ENCODE measurements around the gene NPB.

Gene NPB

DNA sequence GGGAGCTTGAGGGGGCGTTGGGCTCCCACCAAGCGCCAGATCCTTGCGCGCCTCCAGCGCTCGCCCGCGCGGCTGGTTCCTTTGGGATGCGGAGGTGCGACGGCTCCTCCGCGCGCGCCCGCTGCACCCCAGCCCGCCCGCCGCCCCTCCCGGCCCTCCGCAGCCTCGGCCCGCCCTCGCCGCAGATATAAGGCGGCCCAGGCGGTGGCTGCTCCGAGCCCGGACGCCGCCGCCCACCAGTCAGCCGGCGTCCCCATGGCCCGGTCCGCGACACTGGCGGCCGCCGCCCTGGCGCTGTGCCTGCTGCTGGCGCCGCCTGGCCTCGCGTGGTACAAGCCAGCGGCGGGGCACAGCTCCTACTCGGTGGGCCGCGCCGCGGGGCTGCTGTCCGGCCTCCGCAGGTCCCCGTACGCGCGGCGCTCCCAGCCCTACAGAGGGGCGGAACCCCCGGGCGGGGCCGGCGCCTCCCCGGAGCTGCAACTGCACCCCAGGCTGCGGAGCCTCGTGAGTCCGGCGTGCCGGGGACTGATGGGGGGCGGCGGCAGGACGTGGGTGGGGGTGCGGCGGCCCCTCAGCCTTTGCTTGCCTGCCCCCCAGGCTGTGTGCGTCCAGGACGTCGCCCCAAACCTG lies at the start of gene NPB:
NPB (plus strand) TSS at position 216 of the 630 bp plus-strand sequence; CDS start at position 256, 40 bp downstream.
- Histone ChIP-seq H3K4me1 (ENCODE audit: control insufficient read depth, insufficient read depth, low read length) (0 out of 2 replicates have a peak, but pooled peaks cover 4% of the 10 kb centered on the region), H3K36me3 (ENCODE audit: control insufficient read depth in 2 of 2, insufficient read depth in 1 of 2, low read length in 2 of 2) (peaks cover 13 to 75% of the 10 kb centered on the region in 2 experiments), H3K4me3 (ENCODE audit: low read depth, low read length) (no peak within 1 kb of the TSS), H3K9me3 (ENCODE audit: control insufficient read depth, insufficient read depth, low read depth, low read length) (no peaks in the 10 kb centered on the region), H3K27ac (ENCODE audit: extremely low read depth, low read depth, low read length) (no peak within 1 kb of the TSS)
- TF ChIP-seq ZNF335 (tag by site-specific recombination; conservative IDR thresholded peaks at IDR 0.05) (no peak), ZNF24 (tag by site-specific recombination; IDR thresholded peaks at IDR 0.05) (no peak), ZNF654 (tag by site-specific recombination; IDR thresholded peaks at IDR 0.05; ENCODE audit: low read depth) (no peak), ZNF248 (tag by site-specific recombination; IDR thresholded peaks at IDR 0.05) (no peak), IKZF3 (tag by site-specific recombination; IDR thresholded peaks at IDR 0.05) (no peak), HOXC10 (CRISPR knock-in tag; IDR thresholded peaks at IDR 0.05) (no peak), ZBTB1 (tag by site-specific recombination; IDR thresholded peaks at IDR 0.05) (no peak), ZNF544 (tag by site-specific recombination; IDR thresholded peaks at IDR 0.05) (no peak), ZNF394 (tag by site-specific recombination; IDR thresholded peaks at IDR 0.05; ENCODE audit: borderline replicate concordance) (no peak), ZNF677 (tag by site-specific recombination; IDR thresholded peaks at IDR 0.05) (no peak)
- TF ChIP-seq, protein P1, sequence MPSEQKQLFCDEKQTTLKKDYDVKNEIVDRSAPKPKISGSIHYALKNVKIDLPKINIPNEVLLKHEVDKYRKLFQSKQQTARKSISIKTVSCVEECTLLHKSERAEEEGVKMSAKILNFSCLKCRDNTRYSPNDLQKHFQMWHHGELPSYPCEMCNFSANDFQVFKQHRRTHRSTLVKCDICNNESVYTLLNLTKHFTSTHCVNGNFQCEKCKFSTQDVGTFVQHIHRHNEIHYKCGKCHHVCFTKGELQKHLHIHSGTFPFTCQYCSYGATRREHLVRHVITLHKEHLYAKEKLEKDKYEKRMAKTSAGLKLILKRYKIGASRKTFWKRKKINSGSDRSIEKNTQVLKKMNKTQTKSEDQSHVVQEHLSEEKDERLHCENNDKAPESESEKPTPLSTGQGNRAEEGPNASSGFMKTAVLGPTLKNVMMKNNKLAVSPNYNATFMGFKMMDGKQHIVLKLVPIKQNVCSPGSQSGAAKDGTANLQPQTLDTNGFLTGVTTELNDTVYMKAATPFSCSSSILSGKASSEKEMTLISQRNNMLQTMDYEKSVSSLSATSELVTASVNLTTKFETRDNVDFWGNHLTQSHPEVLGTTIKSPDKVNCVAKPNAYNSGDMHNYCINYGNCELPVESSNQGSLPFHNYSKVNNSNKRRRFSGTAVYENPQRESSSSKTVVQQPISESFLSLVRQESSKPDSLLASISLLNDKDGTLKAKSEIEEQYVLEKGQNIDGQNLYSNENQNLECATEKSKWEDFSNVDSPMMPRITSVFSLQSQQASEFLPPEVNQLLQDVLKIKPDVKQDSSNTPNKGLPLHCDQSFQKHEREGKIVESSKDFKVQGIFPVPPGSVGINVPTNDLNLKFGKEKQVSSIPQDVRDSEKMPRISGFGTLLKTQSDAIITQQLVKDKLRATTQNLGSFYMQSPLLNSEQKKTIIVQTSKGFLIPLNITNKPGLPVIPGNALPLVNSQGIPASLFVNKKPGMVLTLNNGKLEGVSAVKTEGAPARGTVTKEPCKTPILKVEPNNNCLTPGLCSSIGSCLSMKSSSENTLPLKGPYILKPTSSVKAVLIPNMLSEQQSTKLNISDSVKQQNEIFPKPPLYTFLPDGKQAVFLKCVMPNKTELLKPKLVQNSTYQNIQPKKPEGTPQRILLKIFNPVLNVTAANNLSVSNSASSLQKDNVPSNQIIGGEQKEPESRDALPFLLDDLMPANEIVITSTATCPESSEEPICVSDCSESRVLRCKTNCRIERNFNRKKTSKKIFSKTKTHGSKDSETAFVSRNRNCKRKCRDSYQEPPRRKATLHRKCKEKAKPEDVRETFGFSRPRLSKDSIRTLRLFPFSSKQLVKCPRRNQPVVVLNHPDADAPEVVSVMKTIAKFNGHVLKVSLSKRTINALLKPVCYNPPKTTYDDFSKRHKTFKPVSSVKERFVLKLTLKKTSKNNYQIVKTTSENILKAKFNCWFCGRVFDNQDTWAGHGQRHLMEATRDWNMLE (tag by site-specific recombination; conservative IDR thresholded peaks at IDR 0.05; ENCODE audit: low read depth) = no peak
- TF ChIP-seq, protein P2, sequence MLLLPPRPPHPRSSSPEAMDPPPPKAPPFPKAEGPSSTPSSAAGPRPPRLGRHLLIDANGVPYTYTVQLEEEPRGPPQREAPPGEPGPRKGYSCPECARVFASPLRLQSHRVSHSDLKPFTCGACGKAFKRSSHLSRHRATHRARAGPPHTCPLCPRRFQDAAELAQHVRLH (tag by site-specific recombination; IDR thresholded peaks at IDR 0.05) = no peak
- CTCF ChIA-PET = no interaction called here
- POLR2A ChIA-PET = interaction anchor here (1.1 to 2.2 kb wide), 3 partner anchors 8 to 121 kb away, joined by 3 to 6 read pairs (median 4); partner anchors contain the start of genes CENPX and LRRC45

DNA sequence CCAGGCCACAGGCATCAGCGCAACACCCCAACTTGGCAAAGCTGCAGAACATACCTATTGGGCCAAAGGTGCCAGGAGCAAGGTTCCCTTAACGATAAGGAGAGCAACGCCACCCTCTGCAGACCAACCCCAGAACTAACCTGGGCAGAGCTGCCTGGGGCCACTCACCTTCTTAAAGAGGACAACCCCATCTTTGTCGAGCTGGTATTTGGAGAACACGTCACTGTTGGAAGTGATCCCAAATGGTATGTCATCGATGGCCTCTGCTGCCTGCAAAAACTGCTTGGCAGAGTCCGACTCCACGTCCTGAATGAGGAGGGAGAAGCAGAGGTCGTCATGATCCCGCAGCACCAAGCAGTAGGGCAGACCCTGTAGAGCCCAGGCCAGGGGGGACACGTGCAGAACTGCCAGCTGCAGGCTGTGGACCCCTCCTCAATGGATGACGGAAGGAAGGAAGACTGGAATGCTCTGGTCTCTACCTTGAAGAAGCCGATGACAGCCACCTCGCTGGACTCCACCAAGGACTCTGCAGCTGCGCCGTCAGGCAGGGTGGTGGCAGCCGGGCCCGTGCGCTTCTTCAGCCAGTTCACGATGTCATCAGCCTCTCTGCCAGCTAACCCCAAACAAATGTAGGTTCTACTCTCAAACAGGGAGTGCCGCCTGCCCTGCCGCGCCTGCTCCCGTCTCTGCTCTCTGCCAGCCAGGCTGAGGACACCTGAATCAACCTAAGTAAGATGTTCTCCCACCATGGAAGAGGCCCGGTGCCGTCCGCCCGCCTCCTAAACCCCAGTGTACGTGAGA lies 46.9 kb upstream of the NPB start:
- no peak overlapping the region for H3K27ac ChIP-seq (ENCODE audit: extremely low read depth, low read depth, low read length)
- peaks cover 68 to 94% of the 10 kb centered on the region in 2 experiments for H3K36me3 ChIP-seq (ENCODE audit: control insufficient read depth in 2 of 2, insufficient read depth in 1 of 2, low read length in 2 of 2)
- peaks cover 3% of the 10 kb centered on the region; the same call in 1 of the 2 replicates for H3K4me1 ChIP-seq (ENCODE audit: control insufficient read depth, insufficient read depth, low read length)
- TF ChIP-seq ZNF600 (tag by site-specific recombination; IDR thresholded peaks at IDR 0.05) (peak; percentile 11; the same call in 1 of the 2 replicates), GLI2 (tag by site-specific recombination; IDR thresholded peaks at IDR 0.05; ENCODE audit: borderline replicate concordance, low read depth) (no peak)
- ChIA-PET CTCF (interaction anchor here (0.6 to 1.2 kb wide), 6 partner anchors 15 to 149 kb away, joined by 3 to 5 read pairs (median 4); partner anchors contain the start of gene MCRIP1), POLR2A (interaction anchor here (0.6 to 2.0 kb wide), 10 partner anchors 11 to 240 kb away, joined by 3 to 9 read pairs (median 3); partner anchors contain the start of genes DCXR, MCRIP1 and PPP1R27)
- H3K4me3 ChIP-seq (ENCODE audit: low read depth, low read length) = no peak overlapping the region
- H3K9me3 ChIP-seq (ENCODE audit: control insufficient read depth, insufficient read depth, low read depth, low read length) = no peaks in the 10 kb centered on the region
